GM12864 (cell line): ENCODE data around the gene MACROD2.
A peak's percentile ranks its signal among the peaks of the same experiment; 100 is the strongest.

ENCODE experiments used
- DNase-seq: peaks from one replicate; pipeline ENCODE4 v3.0.0-alpha.2; 2011; ENCODE audit warnings: low read depth
- H3K4me3 ChIP-seq: 2 replicates; pipeline ENCODE4 v1.5.1; 2011; ENCODE audit warnings: mild to moderate bottlenecking, low read depth, low read length, control low read depth
- CTCF ChIP-seq: IDR thresholded peaks from 2 replicates; pipeline ENCODE4 v1.5.1; 2011; ENCODE audit warnings: low read depth, mild to moderate bottlenecking, moderate library complexity, low read length, control low read depth, inconsistent platforms; ENCODE audit errors: missing control alignments

The MACROD2 gene

DNA sequence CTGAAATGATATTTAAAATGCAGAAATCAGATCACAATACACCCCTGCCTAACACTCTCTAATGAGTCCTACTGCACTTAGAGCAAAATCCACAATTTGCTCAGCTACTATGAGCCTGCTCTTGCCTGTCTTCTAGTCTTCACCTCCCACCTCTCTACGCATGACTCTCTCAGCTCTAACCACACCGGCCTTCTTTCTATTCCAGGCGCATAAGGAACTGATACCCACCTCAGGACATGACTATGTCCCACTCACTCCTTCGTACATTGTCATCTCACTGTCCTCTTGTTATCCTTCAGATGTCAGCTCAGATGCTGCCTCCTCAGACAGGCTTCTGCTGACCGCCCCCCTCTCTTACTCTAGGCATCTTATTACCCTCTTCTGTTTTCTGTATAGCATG, 543.1 kb downstream of the MACROD2 start:
- H3K4me3 ChIP-seq = no peak overlapping the region
- peak; percentile 21 for DNase-seq
- TF ChIP-seq CTCF = no peak

GRCh38 chr20:14543040-14543439, 547.7 kb downstream of the MACROD2 start:
- no peak overlapping the region for H3K4me3 ChIP-seq
- no peak for TF ChIP-seq CTCF
- DNase-seq = no peak

- TF ChIP-seq CTCF = no peak
- no peak overlapping the region for H3K4me3 ChIP-seq
- no peak for DNase-seq
Observed at GRCh38 chr20:14544688-14545087, 549.4 kb downstream of the MACROD2 start.

DNA sequence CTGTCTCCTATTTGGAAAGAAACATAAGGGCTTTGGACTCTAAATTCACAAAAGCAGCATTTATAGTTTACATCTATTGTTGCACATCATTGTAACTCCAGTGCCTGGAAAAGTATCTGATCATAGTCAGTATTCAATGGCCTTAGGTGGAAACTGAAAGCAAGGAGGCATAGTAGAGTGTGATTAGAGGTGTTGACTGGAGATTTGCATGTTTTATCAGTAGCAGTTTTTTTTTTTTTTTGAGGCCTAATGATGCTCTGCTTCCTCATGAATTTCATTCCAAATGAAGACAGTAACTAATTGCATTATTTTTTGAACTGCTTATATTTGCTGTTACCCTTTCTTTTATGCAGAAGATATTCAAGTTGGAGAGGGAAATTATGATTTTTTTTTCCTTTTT, 555.3 kb downstream of the MACROD2 start:
- TF ChIP-seq CTCF = no peak
- no peak overlapping the region for H3K4me3 ChIP-seq
- DNase-seq = no peak

- TF ChIP-seq CTCF = no peak
- no peak overlapping the region for H3K4me3 ChIP-seq
- DNase-seq = no peak
Observed at GRCh38 chr20:14553774-14554534, 558.6 kb downstream of the MACROD2 start.

GRCh38 chr20:14555676-14556075, 560.4 kb downstream of the MACROD2 start:
- no peak for TF ChIP-seq CTCF
- no peak for DNase-seq
- H3K4me3 ChIP-seq = no peak overlapping the region

- no peak overlapping the region for H3K4me3 ChIP-seq
- DNase-seq = no peak
- no peak for TF ChIP-seq CTCF
Observed at GRCh38 chr20:14556206-14556605, 560.9 kb downstream of the MACROD2 start.
